H1 (cell line): ENCODE data around the gene IYD. TPM values are rescaled to one million over a fixed set of nuclear protein-coding genes. Genes with fewer than 3 reads are reported as not detected.

Experiments used
- CTCF ChIA-PET: fragments of 300-600 bp; sonication (Branson Sonifier 250); formaldehyde crosslinking; loops from one replicate; lab custom pipeline; 2021; ENCODE audit not compliant: partially characterized antibody; lab: Charles Lee
- POLR2A ChIA-PET: fragments of 300-600 bp; sonication (Branson Sonifier 250); formaldehyde crosslinking; loops from one replicate; lab custom pipeline; 2021; ENCODE audit warnings: inconsistent platforms; ENCODE audit not compliant: partially characterized antibody; lab: Charles Lee
- DNase-seq, 2 experiments: peaks; one replicate each; pipeline versions ENCODE4 v3.0.0 to v3.0.0-alpha.2; 2010 to 2022; ENCODE audit warnings: low spot score in 2 of 2, low read depth in 1 of 2, mixed read lengths in 1 of 2
- FAIRE-seq: peaks from 2 replicates; lab custom pipeline; 2011; peaks lifted over from hg19 to GRCh38; lab: Jason Lieb, UNC
- H2AFZ ChIP-seq: 2 replicates; pipeline ENCODE4 v1.8.1; 2012; ENCODE audit warnings: low read length, inconsistent platforms
- H2AK5ac ChIP-seq: 2 replicates; pipeline ENCODE4 v1.6.1; 2013; ENCODE audit warnings: low read depth, low read length
- H2BK120ac ChIP-seq: replicated peaks from 2 replicates; pipeline ENCODE3; 2013; ENCODE audit warnings: low read depth, low read length, inconsistent platforms
- H2BK12ac ChIP-seq: 2 replicates; pipeline ENCODE4 v1.6.1; 2013; ENCODE audit warnings: low read depth, low read length
- H2BK15ac ChIP-seq: 2 replicates; pipeline ENCODE4 v1.6.1; 2013; ENCODE audit warnings: low read length
- H2BK20ac ChIP-seq: 2 replicates; pipeline ENCODE4 v1.6.1; 2013; ENCODE audit warnings: low read length
- H2BK5ac ChIP-seq: 2 replicates; pipeline ENCODE4 v1.6.1; 2013; ENCODE audit warnings: low read depth, low read length
- H3K14ac ChIP-seq: 2 replicates; pipeline ENCODE4 v1.6.1; 2013; ENCODE audit warnings: inconsistent platforms; ENCODE audit not compliant: insufficient read length
- H3K18ac ChIP-seq: 2 replicates; pipeline ENCODE4 v1.6.1; 2013; ENCODE audit warnings: low read length; ENCODE audit errors: extremely low read depth
- H3K23ac ChIP-seq: 2 replicates; pipeline ENCODE4 v1.6.1; 2013; ENCODE audit warnings: inconsistent platforms; ENCODE audit not compliant: insufficient read length
- H3K23me2 ChIP-seq: 2 replicates; pipeline ENCODE4 v1.6.1; 2013; ENCODE audit warnings: low read depth, low read length
- H3K27ac ChIP-seq: 2 replicates; pipeline ENCODE4 v1.6.1; 2011; ENCODE audit warnings: low read depth, low read length, inconsistent platforms
- H3K27me3 ChIP-seq, 4 experiments: replicated peaks in 1 of 4; 1 replicate in 1 of 4; 2 replicates in 3 of 4; pipeline versions ENCODE4 v1.6.1 to v1.8.1; 2011 to 2013; ENCODE audit warnings: low read length in 3 of 4, mild to moderate bottlenecking in 3 of 4, inconsistent platforms in 2 of 4, mixed read lengths in 2 of 4, moderate library complexity in 1 of 4; ENCODE audit not compliant: control insufficient read depth in 3 of 4, insufficient read depth in 3 of 4; ENCODE audit errors: extremely low read depth in 1 of 4
- H3K36me3 ChIP-seq, 4 experiments: 2 replicates each; pipeline versions ENCODE4 v1.6.1 to v1.8.1; 2011 to 2013; ENCODE audit warnings: mild to moderate bottlenecking in 4 of 4, low read length in 3 of 4, moderate library complexity in 2 of 4, control low read depth in 1 of 4, inconsistent platforms in 1 of 4; ENCODE audit not compliant: insufficient read depth in 4 of 4, control insufficient read depth in 2 of 4
- H3K4ac ChIP-seq: replicated peaks from 2 replicates; pipeline ENCODE3; 2013; ENCODE audit warnings: low read length, low read depth, mixed read lengths, inconsistent platforms; ENCODE audit not compliant: insufficient read length
- H3K4me1 ChIP-seq, 4 experiments: replicated peaks in 1 of 4; 1 replicate in 1 of 4; 2 replicates in 3 of 4; pipeline versions ENCODE4 v1.6.1 to v1.8.1; 2011 to 2013; ENCODE audit warnings: low read length in 3 of 4, inconsistent platforms in 2 of 4, mixed read lengths in 1 of 4; ENCODE audit not compliant: insufficient read depth in 4 of 4, control insufficient read depth in 3 of 4
- H3K4me2 ChIP-seq, 2 experiments: 2 replicates each; pipeline versions ENCODE4 v1.6.1 to v1.8.1; 2011 to 2013; ENCODE audit warnings: low read depth in 2 of 2, low read length in 2 of 2, control low read depth in 1 of 2, inconsistent platforms in 1 of 2, mild to moderate bottlenecking in 1 of 2; ENCODE audit not compliant: insufficient read depth in 1 of 2
- H3K4me3 ChIP-seq, 4 experiments: fragments of 200-600, 300-600 bp in 1 of 4; sonication (generic), shearing (Covaris generic), sonication (Bioruptor Twin) in 1 of 4; 2 replicates each; pipeline versions ENCODE4 v1.5.1 to v1.8.1; 2011 to 2016; ENCODE audit warnings: low read length in 4 of 4, low read depth in 3 of 4, control low read depth in 2 of 4, inconsistent platforms in 2 of 4, mild to moderate bottlenecking in 2 of 4, mixed read lengths in 1 of 4, moderate library complexity in 1 of 4; ENCODE audit not compliant: insufficient read depth in 2 of 4; ENCODE audit errors: extremely low read depth in 1 of 4
- H3K56ac ChIP-seq: replicated peaks from 2 replicates; pipeline ENCODE3; 2013; ENCODE audit warnings: low read depth, mild to moderate bottlenecking, mixed read lengths, low read length, inconsistent platforms; ENCODE audit not compliant: insufficient read length
- H3K79me1 ChIP-seq: 2 replicates; pipeline ENCODE4 v1.6.1; 2013; ENCODE audit warnings: low read depth, low read length, control low read depth
- H3K79me2 ChIP-seq, 2 experiments: 2 replicates each; pipeline versions ENCODE4 v1.6.1 to v1.8.1; 2012 to 2013; ENCODE audit warnings: low read length in 2 of 2, mild to moderate bottlenecking in 2 of 2, inconsistent platforms in 1 of 2; ENCODE audit not compliant: insufficient read depth in 2 of 2, control insufficient read depth in 1 of 2
- H3K9ac ChIP-seq, 4 experiments: replicated peaks in 1 of 4; 1 replicate in 1 of 4; 2 replicates in 3 of 4; pipeline versions ENCODE4 v1.6.1 to v1.8.1; 2011 to 2013; ENCODE audit warnings: low read depth in 3 of 4, low read length in 3 of 4, control low read depth in 2 of 4, mild to moderate bottlenecking in 2 of 4, moderate library complexity in 2 of 4, inconsistent platforms in 1 of 4; ENCODE audit errors: extremely low read depth in 1 of 4
- H3K9me3 ChIP-seq, 2 experiments: 2 replicates each; pipeline versions ENCODE4 v1.6.1 to v1.8.1; 2012 to 2013; ENCODE audit warnings: mild to moderate bottlenecking in 2 of 2, moderate library complexity in 2 of 2, control low read depth in 1 of 2, inconsistent platforms in 1 of 2, low read depth in 1 of 2, low read length in 1 of 2, mixed read lengths in 1 of 2; ENCODE audit not compliant: insufficient read depth in 2 of 2
- H4K20me1 ChIP-seq, 2 experiments: replicated peaks in 1 of 2; 2 replicates each; pipeline versions ENCODE3 to v1.8.1; 2011 to 2013; ENCODE audit warnings: inconsistent platforms in 2 of 2, low read length in 2 of 2, mild to moderate bottlenecking in 1 of 2; ENCODE audit not compliant: insufficient read depth in 2 of 2, control insufficient read depth in 1 of 2
- H4K5ac ChIP-seq: 2 replicates; pipeline ENCODE4 v1.6.1; 2013; ENCODE audit warnings: low read length, low read depth, mixed read lengths, inconsistent platforms; ENCODE audit not compliant: insufficient read length
- H4K8ac ChIP-seq: 2 replicates; pipeline ENCODE4 v1.8.0; 2013; ENCODE audit warnings: mild to moderate bottlenecking, moderate library complexity, low read length, inconsistent platforms; ENCODE audit not compliant: insufficient read depth; ENCODE audit errors: extremely low read depth
- H4K91ac ChIP-seq: replicated peaks from 2 replicates; pipeline ENCODE3; 2013; ENCODE audit warnings: low read length, mixed read lengths, inconsistent platforms; ENCODE audit not compliant: insufficient read length
- CREB1 ChIP-seq: IDR thresholded peaks from 2 replicates; pipeline ENCODE4 v1.6.1; 2012; ENCODE audit warnings: inconsistent platforms
- GABPA ChIP-seq: IDR thresholded peaks from 2 replicates; pipeline ENCODE4 v1.6.1; 2011; ENCODE audit warnings: mild to moderate bottlenecking, low read length, moderate library complexity, borderline replicate concordance; ENCODE audit not compliant: insufficient read depth
- TBP ChIP-seq: IDR thresholded peaks from 2 replicates; pipeline ENCODE4 v1.6.1; 2011; ENCODE audit warnings: low read depth, low read length, improper control_type of control experiment
- WGBS, 2 experiments: shearing (Covaris generic) in 1 of 2; methylation state at CpG; one replicate each; pipeline versions ENCODE4 v1.1.6 to v1.1.7; 2013 to 2015; ENCODE audit warnings: low lambda C conversion rate in 2 of 2, mixed read lengths in 2 of 2, inconsistent platforms in 1 of 2, low coverage in 1 of 2, missing lambda C conversion rate in 1 of 2; ENCODE audit not compliant: insufficient replicate concordance in 2 of 2, insufficient coverage in 1 of 2, insufficient read length in 1 of 2; ENCODE audit errors: extremely low coverage in 1 of 2, missing lambda C conversion rate in 1 of 2; 5-methylcytosine and 5-hydroxymethylcytosine counted together
- polyA plus RNA-seq, 7 experiments: library from polyadenylated mRNA; depleted of rRNA in 3 of 7; stranded (reverse) in 5 of 7; unstranded in 2 of 7; fragments of >200 nt in 5 of 7; fragments of 200-250 nt in 2 of 7; gene quantifications; 1 replicate in 5 of 7; 2 replicates in 1 of 7; 4 replicates in 1 of 7; pipeline versions ENCODE4 v1.2.1 to v1.2.3, GENCODE V29; 2011 to 2013; ENCODE audit warnings: missing spikeins in 2 of 7, mixed read lengths in 2 of 7
- total RNA-seq: library from RNA; stranded (reverse); fragmentation: NEBNext Ultra II Directional; extraction: Animal tissue kit (Norgen Biotek cat#: 25700); gene quantifications from 2 replicates; pipeline ENCODE4 v1.2.1, GENCODE V29; 2021

Gene IYD
- total and polyA plus RNA-seq, 2 of the 8 experiments (the other 6 are each of a cell fraction or from before 2014, with no cell fraction given): not detected

DNA sequence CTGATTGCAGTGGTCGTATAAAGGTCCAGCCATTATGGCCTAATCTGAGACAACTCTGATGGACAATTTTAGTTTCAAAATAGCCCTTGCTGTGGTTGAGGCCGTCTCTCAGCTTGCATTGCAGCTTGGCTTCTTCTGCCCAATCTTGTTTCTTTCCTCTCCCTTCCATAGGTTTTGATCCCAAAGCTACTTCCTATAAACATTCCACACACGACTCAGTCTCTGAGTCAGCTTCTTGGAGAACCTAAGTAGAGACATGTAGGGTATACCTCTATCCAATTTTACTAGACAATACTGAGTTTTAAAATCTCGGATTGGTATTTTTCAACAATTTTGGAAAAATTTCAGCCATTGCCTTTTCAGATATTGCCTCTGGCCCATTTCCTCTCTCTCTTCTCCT is 13.4 kb downstream of the IYD start:
- H2BK12ac ChIP-seq: no peak overlapping the region
- TF ChIP-seq GABPA (no peak), TBP (no peak), CREB1 (no peak)
- TF ChIP-seq, all 59 proteins: peak for 0
- 96% methylated on average over 4 of the region's 4 CpGs; no CpG with 5 or more reads in 1 of the 2 experiments for WGBS, 2 experiments
- Histone ChIP-seq H3K27me3 (no peaks in the 10 kb centered on the region), H3K23ac (no peak overlapping the region), H3K9me3 (no peaks in the 10 kb centered on the region), H3K9ac (no peak overlapping the region), H3K79me1 (no peaks in the 10 kb centered on the region), H2BK20ac (no peak overlapping the region), H3K23me2 (no peaks in the 10 kb centered on the region; the same call in 1 of the 2 replicates), H3K56ac (no peak overlapping the region), H3K4me1 (no peaks in the 10 kb centered on the region), H2BK15ac (no peak overlapping the region), H3K4me3 (no peak overlapping the region), H2BK5ac (no peak overlapping the region), H3K79me2 (no peaks in the 10 kb centered on the region), H3K4ac (no peak overlapping the region), H3K36me3 (no peaks in the 10 kb centered on the region), H4K5ac (no peak overlapping the region), H4K91ac (no peak overlapping the region), H3K18ac (no peak overlapping the region), H2AK5ac (no peak overlapping the region), H2BK120ac (no peak overlapping the region), H3K4me2 (no peak overlapping the region), H4K20me1 (no peaks in the 10 kb centered on the region), H2AFZ (no peak overlapping the region), H3K27ac (no peak overlapping the region), H3K14ac (no peak overlapping the region), H4K8ac (no peak overlapping the region)
- CTCF ChIA-PET: interaction anchor here (0.5 to 3.7 kb wide), 2 partner anchors 13 to 303 kb away, joined by 3 to 15 read pairs; no protein-coding TSS in a partner anchor
- FAIRE-seq (no peak), DNase-seq (no peak)
- POLR2A ChIA-PET: no interaction called here
